Raji (cell line): Measurements from ENCODE around the gene NRXN3.

Source experiments
- POLR2A ChIP-seq: IDR thresholded peaks from 2 replicates; pipeline ENCODE4 v1.6.1; 2011; ENCODE audit warnings: low read depth, low read length, control low read depth; ENCODE audit not compliant: insufficient read depth

The NRXN3 gene

DNA sequence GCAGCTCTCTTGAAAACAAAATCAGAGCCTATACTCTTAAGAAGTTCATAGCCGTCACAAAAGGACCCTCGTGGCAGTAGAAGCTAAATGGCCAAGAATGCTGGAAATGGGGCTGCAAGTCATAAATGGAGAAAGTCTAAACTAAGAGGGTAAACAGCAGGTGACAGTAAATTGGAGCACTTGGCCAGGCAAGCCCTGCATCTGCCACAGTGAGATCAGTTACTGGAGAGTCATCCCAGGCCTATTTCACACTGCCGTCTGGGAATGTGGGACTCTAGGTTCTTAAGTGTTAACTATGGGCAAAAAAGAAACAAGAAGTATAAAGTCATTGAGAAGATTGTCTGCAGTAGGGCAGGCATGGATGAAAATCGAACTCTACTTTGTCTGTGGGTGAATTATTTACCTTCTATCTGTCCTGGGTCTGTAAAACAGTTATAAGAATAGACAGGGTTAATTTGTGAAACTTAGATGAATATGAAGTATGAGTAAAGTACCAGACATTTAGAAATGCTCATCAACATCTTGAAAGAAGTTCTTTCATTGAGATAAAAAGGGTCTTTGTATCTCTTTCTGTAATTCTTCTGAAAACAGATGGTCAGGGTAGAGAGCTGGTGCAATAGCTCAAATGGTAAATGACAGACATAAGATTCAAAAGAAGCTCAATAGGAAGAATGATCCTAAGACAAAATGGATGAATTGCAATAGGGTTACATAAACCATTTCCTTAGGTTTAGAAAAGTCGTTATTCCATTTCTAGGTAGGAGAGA, 1248.7 kb downstream of the NRXN3 start:
- TF ChIP-seq POLR2A, result no peak

DNA sequence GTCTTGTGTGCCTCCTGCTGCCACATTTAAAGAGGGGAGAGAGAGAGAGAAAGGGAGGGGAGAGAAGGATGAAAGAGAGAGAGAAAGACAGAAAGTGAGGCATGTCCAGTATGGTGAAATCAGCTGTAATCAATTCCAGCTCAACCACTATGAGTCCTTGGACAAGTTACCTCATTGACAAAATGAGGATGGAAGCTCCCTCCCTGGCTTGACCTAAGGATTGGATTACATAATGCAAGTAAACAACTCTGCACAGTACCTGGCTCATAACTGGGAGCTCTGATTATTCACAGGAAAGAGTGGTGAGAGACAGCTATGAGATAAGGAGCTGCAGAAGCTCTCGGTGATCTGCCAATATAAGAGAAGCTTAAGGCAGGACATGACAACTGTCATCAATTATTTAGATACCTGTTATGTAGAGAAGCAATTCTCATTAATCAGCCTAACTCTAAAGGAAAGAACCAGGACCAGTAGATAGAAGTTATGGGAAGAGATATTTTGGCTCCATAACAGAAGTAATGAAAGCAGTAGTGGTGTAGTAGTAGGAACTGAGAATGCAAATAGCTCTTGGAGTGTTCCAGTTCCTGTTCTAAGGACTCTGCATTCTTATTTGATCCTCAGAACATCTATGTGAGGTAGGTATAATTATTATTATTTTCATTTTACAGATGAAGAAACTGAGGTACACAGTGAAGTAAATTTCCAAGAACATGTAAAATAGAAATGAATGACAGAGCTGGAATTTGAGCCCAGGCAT, 1249.6 kb downstream of the NRXN3 start:
- no peak for TF ChIP-seq POLR2A

DNA sequence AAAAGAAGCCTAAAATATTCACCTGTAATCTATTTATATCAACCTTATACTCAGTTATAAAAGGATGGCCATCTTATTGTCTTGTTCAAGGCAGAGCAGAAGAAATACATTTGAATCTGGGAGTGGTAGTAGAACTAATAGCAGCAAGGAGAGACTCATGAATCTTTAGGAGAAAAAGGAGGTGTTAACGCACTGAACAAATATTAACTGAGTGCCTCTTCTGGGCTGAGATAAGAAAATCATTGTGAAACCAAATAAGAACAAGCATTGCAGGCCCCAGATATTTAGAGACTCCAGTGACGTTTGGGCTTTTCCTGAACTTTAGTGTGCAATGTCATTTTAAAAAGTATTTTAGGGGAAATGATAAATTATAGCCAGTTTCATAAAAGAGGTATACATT, 1250.6 kb downstream of the NRXN3 start:
- no peak for TF ChIP-seq POLR2A

DNA sequence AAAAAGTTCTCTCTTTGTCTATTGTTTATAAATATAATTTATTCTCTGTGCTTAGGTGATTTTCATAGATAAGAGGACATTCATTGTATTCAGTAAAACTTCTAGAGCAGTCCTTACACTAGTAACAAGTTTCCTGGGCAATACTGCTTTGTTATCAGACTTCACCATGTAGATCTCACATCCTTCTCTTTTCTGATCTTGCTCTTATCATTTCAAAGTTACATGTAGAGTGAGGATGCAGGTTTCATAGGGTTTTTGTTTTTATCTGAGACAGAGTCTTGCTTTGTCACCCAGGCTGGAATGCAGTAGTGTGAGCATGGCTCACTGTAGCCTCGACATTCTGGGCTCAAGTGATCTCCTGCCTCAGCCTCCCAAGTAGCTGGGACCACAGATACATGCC, 1251.6 kb downstream of the NRXN3 start:
- no peak for TF ChIP-seq POLR2A

DNA sequence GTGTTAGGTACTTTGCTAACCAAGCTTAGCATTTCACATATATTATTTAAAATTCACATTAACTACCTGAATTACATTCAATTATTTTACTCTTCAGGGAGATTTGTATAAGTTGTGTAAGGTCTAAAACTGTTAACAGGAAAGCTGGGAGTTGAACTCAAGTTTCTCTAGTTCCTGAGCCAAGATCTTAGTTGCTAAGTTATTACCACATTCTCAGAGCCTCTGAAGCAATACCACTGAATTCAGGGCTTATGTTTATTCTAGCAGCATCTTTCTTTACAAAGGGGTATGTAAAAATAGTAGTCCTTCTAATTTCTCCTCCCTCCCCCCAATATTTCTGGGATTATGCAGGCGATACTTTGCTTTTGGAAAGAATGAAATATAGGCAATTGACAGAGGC, 1254.3 kb downstream of the NRXN3 start:
- TF ChIP-seq POLR2A, result no peak

DNA sequence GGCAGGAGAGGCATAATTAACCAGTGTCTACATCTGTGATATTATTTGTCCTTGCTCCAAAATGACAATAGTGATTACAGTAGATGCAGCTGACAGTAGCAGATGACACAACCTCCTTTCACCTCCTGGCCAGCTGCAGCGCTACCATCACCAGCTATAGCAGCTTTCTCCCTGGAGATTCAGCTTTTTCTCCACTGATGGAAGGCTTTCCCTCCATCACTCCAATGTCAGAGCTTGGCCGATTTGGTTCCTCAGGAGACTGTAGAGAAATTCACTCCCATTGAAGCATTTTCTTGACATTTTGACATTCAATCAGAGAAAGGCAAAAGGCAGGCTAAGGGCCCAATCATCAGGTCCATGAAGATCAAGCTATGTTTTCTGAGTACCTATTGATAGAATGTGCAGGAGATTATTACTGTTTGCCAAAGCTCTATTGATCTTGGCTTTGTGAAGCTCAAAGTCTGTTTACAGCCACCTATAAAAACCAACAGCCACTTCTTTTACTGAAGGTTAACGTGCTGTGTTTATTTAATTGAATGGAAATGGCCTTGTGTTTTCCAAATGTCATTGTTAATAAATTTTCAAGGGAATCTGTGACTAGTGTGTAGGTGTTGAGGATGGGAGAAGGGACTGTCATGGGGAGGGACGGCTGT, 1256.1 kb downstream of the NRXN3 start:
- TF ChIP-seq POLR2A, result no peak

DNA sequence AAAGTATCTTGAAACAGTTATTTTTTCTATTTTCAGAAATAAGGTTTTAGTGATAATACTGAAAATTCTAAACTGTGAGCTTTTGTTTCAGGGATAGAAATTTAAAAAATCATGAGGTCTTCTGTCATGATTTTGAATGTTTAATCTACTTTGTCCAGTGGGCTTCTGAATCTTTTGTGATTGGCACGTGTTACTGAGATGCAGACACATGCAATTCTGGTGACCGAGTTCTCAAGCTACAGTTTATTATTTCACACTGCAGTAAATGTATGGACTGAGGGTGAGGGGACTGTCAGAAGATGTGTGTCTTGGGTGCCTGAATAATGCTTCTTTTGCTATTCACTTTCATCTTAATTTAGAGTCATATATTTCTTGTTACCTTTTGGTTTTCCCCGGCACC, 1262.5 kb downstream of the NRXN3 start:
- no peak for TF ChIP-seq POLR2A

DNA sequence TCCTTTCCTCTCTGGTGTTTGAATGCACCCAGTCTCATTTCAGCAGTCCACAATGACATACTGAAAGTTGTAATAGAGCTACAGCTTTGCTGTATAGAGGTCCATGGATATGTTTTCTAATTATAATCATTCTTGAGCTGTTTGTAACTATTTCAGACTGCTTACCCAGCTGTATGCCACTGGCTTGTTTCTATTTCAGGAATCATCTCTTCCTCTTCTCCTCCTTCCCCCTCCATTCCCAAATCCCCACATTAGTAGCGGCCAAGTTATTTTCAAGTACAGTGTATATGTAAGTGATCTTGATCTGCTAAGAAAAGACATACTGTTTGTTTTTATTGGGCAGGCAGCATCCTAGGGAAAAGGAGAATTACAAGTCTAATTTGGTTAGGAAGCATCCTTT, 1266.2 kb downstream of the NRXN3 start:
- no peak for TF ChIP-seq POLR2A

DNA sequence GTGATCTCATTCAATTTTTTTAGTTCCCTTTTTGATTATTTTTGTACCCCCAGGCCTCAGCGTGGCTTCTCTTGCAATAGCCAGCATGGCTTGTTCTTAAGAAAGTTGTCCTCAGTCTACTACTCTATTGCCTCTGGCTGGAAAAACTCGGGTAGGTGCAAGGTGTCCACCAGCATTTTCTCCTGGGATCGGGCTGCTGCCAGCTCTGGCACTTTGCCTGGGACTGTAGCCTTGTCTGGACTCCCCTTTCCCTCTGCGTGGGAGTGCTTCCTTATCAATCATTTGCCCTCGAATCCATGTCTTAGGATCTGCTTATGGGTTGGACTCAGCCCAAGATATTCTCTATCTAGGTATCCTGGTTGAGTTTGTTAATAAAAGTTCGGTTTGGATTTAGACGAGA, 1267.8 kb downstream of the NRXN3 start:
- no peak for TF ChIP-seq POLR2A

DNA sequence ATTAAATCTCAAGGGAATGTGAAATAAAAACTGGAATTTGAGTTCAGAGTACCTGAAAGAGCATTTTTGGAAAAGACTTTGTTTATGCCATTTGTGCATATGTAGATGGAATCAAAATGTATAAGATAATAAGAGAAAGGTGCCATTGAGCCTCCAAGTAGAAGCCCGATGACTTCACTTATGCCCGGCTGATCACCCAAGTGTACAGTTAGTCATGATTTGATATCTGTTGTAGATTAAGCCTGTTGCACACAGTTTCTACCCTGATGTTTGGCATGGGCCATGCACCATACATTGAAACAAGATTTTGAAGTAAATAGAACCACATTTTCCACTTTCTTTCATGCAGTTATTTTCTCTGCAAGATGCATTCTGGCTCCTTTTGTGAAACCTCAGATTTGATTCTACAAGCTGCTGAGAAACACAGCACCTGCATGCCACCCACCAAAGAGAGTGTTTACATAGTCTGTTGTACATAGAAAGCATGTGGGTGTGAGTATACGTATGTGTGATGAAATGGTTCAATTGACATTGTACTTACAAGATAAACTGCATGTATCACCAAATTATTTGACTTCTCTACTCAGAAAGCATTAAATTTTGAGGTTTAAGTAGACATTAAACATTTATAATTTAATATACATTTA, 1268.6 kb downstream of the NRXN3 start:
- TF ChIP-seq POLR2A, result no peak

DNA sequence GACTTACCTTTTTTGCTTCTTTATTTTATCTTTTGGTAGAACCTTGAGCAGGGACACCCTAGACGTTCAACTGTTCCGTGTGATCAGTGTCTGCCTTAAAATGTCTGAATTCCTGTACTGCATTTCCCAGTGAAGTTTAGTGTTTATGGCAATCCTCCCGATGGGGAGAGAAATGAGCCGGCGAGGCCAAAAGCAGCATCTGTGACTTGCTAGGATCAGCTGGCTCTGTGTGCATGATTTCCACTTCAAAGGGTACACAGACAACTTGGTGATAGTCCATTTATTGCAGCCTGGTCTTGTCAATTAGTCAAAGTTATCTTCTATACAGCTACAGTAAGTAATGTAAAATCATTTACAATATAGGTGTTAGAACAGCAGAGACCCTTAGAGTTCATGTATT, 1272.6 kb downstream of the NRXN3 start:
- TF ChIP-seq POLR2A, result no peak

DNA sequence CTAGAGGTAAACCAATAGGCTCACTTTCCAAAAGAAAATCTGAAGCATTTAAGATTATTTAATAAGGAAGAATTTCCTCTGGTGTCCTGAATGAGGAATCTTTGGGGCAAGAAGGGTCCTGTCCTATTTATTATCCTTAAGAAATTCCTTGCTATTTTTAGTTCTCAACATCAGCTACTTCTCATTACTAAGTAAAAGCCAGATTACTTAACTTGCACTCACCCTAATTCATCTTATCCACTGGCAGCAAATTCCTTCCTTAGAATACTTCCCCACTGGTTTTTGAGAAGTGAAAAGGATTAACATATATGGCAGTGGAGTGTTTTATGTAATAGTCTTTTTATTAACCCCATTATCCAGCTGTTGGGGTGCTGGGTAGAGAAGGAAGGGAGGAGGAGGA, 1273.4 kb downstream of the NRXN3 start:
- no peak for TF ChIP-seq POLR2A

DNA sequence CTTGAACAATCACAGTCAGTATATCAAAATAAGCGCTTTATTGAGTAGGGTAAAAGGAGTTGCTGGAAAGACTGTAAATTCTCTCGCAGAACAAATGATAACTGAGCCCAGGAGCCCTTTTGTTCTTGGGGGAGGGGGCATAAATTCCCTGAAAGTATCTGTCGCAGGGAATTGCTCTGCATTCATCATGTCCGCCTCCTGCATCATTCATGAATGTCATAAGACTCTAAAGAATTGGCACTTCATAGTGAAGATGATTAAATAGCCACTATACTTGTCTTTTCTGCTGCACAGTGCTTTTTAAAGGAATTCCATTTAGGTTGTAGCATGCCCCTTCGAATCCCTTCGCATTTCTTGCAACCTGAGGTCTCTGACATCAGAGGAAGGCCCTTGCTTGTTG, 1278.8 kb downstream of the NRXN3 start:
- no peak for TF ChIP-seq POLR2A

DNA sequence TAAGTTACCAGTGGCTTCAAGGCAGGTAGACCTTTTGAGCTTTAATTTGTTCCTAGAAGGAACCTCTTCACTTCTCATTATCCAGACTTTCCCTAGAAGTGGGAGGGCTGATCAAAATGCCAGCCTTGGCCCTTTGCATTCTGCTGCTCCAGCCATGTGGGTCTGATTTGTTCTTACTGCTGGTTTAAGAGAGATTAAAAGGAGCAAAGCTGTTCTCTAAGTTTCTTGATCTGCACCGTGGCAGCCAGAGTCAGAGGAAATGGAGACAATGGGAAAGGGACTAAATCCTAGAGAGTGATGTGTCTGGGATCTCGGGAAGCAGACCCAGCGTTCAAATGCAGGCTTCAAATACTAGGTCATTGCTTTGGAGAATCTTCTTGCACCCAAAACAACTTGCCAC, 1281.4 kb downstream of the NRXN3 start:
- TF ChIP-seq POLR2A, result no peak

DNA sequence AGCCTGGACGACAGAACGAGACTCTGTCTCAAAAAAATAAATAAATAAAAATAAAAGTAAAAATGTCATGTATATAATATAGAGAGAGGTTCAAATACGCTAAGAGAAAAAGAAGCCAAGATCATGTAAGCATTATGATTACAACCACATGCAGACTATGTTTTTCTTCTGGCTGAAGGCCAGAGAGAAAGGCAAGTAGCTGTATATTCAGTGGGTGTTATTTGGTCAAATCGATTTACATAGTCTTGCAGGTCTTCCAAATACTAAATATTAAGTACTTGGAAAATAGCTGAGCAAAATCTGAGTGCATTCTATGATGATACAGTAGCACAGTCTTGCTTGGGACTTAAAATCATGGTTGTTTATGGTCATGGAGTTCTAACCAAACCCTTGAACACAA, 1283.1 kb downstream of the NRXN3 start:
- TF ChIP-seq POLR2A, result no peak

DNA sequence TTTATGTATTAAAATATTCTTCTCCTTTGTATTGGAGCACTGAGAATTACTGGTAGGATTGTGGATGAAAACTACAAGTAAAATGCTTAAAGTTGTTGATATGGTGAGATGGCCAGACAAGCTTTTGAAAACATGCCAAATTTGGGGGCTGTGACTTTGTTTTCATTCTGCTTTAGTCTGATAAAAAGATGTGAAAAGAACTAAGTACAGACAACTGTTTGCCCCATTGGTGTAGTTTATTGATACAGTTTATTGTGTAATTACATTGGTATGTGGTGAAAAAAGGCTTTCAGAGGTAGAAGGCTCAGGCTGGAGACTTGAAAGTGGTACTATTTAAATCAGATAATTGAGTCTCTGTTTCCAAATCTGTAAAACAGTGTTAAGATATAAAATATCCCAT, 1294.3 kb downstream of the NRXN3 start:
- TF ChIP-seq POLR2A, result no peak
